Uterus (tissue), 2 donors: Measurements from ENCODE around the gene GPRIN3.

Experiments used
- POLR2A ChIP-seq, 2 donors: fragments of 450-650 bp; IDR thresholded peaks; one replicate each; pipeline ENCODE4 v1.6.1; 2016; ENCODE audit warnings: antibody characterized with exemption in 2 of 2, mild to moderate bottlenecking in 1 of 2, moderate library complexity in 1 of 2
- TF ChIP-seq, protein P1 (sequence below), 4 experiments: fragments of 200-600 bp in 2 of 4; fragments of 450-650 bp in 2 of 4; sonication (generic) in 2 of 4; IDR thresholded peaks; one replicate each; pipeline ENCODE4 v1.5.1; 2016 to 2019; ENCODE audit warnings: antibody characterized with exemption in 4 of 4, mild to moderate bottlenecking in 2 of 4, moderate library complexity in 1 of 4

DNA sequence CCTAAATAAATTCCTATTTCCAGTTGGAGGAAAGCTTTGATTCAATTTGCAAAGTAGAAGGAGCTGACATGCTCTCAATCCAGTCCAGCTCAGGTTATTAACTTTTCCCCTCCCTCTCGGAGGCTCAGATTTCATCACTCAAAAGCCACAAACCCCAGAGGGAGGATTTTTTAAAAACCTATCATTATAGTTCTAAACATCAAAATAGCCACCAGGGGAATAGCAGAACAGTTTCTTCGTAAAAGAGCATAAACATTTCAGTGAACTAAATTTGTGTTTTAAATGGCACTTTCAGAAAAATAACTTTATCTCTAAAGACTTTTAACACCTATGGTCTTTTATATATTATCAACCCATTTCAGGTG lies 8.8 kb downstream of the GPRIN3 start:
- no peak for TF ChIP-seq POLR2A (IDR thresholded peaks at IDR 0.05)
- TF ChIP-seq, protein P1, sequence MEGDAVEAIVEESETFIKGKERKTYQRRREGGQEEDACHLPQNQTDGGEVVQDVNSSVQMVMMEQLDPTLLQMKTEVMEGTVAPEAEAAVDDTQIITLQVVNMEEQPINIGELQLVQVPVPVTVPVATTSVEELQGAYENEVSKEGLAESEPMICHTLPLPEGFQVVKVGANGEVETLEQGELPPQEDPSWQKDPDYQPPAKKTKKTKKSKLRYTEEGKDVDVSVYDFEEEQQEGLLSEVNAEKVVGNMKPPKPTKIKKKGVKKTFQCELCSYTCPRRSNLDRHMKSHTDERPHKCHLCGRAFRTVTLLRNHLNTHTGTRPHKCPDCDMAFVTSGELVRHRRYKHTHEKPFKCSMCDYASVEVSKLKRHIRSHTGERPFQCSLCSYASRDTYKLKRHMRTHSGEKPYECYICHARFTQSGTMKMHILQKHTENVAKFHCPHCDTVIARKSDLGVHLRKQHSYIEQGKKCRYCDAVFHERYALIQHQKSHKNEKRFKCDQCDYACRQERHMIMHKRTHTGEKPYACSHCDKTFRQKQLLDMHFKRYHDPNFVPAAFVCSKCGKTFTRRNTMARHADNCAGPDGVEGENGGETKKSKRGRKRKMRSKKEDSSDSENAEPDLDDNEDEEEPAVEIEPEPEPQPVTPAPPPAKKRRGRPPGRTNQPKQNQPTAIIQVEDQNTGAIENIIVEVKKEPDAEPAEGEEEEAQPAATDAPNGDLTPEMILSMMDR (IDR thresholded peaks at IDR 0.05) = no peak
